Heart left ventricle (tissue), 16 donors: ENCODE measurements around the gene KDM1B. TPM values are rescaled to one million over a fixed set of nuclear protein-coding genes. Genes with fewer than 3 reads are reported as not detected.

ENCODE experiments used
- ATAC-seq, 4 donors: fragments of 200-7000 bp; cut with Tn5 transposase; one replicate each; pipeline ENCODE4 v1.9.1; 2020 to 2022; ENCODE audit warnings: moderate library complexity in 4 of 4, mild to moderate bottlenecking in 3 of 4, moderate number of reproducible peaks in 1 of 4
- DNase-seq, 5 donors: peaks; one replicate each; pipeline ENCODE4 v3.0.0-alpha.2; 2020
- H3K27ac ChIP-seq, 12 donors: fragments of 200-600 bp; sonication (generic) in 4 of 12; one replicate each; pipeline versions ENCODE4 v1.5.0 to v1.8.0; 2016 to 2022; ENCODE audit warnings: mild to moderate bottlenecking in 2 of 12
- H3K27me3 ChIP-seq, 9 donors: fragments of 200-600 bp; sonication (generic) in 2 of 9; one replicate each; pipeline versions ENCODE4 v1.5.1 to v1.8.0; 2016 to 2022; ENCODE audit warnings: mild to moderate bottlenecking in 3 of 9
- H3K36me3 ChIP-seq, 9 donors: fragments of 200-600 bp; sonication (generic) in 2 of 9; one replicate each; pipeline versions ENCODE4 v1.5.0 to v1.8.0; 2018 to 2022; ENCODE audit warnings: mild to moderate bottlenecking in 2 of 9
- H3K4me1 ChIP-seq, 12 donors: fragments of 200-600 bp; sonication (generic) in 4 of 12; one replicate each; pipeline versions ENCODE4 v1.5.0 to v1.8.0; 2016 to 2022; ENCODE audit warnings: mild to moderate bottlenecking in 3 of 12
- H3K4me3 ChIP-seq, 12 donors: fragments of 200-600 bp; sonication (generic) in 4 of 12; one replicate each; pipeline versions ENCODE4 v1.5.0 to v1.8.0; 2017 to 2022; ENCODE audit warnings: mild to moderate bottlenecking in 9 of 12, moderate library complexity in 4 of 12
- H3K9me3 ChIP-seq, 12 donors: fragments of 200-600 bp; sonication (generic) in 4 of 12; one replicate each; pipeline versions ENCODE4 v1.5.0 to v1.8.0; 2016 to 2022; ENCODE audit warnings: mild to moderate bottlenecking in 1 of 12
- POLR2A ChIP-seq, 2 donors: fragments of 450-650 bp; IDR thresholded peaks; one replicate each; pipeline ENCODE4 v1.6.1; 2017; ENCODE audit warnings: antibody characterized with exemption in 2 of 2, mild to moderate bottlenecking in 2 of 2, moderate library complexity in 2 of 2
- WGBS, 4 donors: extraction: QIAGEN DNeasy Blood & Tissue Kit in 2 of 4; methylation state at CpG; one replicate each; pipeline versions ENCODE4 v1.1.5 to v1.1.7; 2013 to 2018; 5-methylcytosine and 5-hydroxymethylcytosine counted together
- intact Hi-C, 10 donors: fragments of 100-400 bp; cut with DNase I; formaldehyde crosslinking; loops; one replicate each; pipeline versions ENCODE4 v1.11.1 to v1.14.2; 2022
- polyA plus RNA-seq, 2 donors: library from polyadenylated mRNA; stranded (reverse); fragments of 200-250 nt; gene quantifications; one replicate each; pipeline ENCODE4 v1.2.3, GENCODE V29; 2013
- total RNA-seq, 9 donors: library from RNA; depleted of rRNA in 2 of 9; stranded (reverse); fragments of >200 nt in 2 of 9; fragmentation: NEBNext Ultra II Directional in 3 of 9; extraction: Animal tissue kit (Norgen Biotek cat#: 25700) in 3 of 9; gene quantifications; one replicate each; pipeline versions ENCODE4 v1.1.0 to v1.2.4, GENCODE V29; 2016 to 2023
- TF ChIP-seq, protein P1 (sequence below), 12 donors: fragments of 200-600 bp; sonication (generic) in 4 of 12; IDR thresholded peaks; one replicate each; pipeline versions ENCODE4 v1.5.0 to v1.8.0; 2018 to 2022; ENCODE audit warnings: antibody characterized with exemption in 12 of 12, mild to moderate bottlenecking in 5 of 12
- donor health status: ischemic (EF 13 %, LVEDD 7.1; RV severe dilation, severe dysfunction).
- donor health status: healthy with polysubstance abuse.
- donor health status: DM: no; HTN: yes; CAD: no.
- donor health status: DM: no; HTN: no; CAD: no.
- donor health status: ischemic (EF 25% LVEDD 6.9; RV normal size, moderate dysfunction).
- donor health status: ischemic (EF 25% LVEDD 5.7; RV mildly dilated, moderate dysfunction).
- donor health status: healthy.
- donor health status: DM: yes; HTN: yes; CAD: no.
- donor health status: ischemic (EF 35%, LVEDD 5.7; RV mildly dilated, moderate dysfunction).
- donor health status: nonischemic (EF 11% LVEDD 7.7; RV severe dilation, severe dysfunction).
- donor health status: DM: yes; HTN: yes; CAD: no.
- donor health status: PGD.
- donor health status: ischemic (EF 29% LVEDD 5.4; RV normal size, mild dysfunction).
- donor health status: nonischemic (EF 23%, LVEDD 6.1; RV moderate dilation, normal function).

KDM1B gene
- total and polyA plus RNA-seq, 11 donors = 2.1 to 21.8 (median 13.6) TPM

DNA sequence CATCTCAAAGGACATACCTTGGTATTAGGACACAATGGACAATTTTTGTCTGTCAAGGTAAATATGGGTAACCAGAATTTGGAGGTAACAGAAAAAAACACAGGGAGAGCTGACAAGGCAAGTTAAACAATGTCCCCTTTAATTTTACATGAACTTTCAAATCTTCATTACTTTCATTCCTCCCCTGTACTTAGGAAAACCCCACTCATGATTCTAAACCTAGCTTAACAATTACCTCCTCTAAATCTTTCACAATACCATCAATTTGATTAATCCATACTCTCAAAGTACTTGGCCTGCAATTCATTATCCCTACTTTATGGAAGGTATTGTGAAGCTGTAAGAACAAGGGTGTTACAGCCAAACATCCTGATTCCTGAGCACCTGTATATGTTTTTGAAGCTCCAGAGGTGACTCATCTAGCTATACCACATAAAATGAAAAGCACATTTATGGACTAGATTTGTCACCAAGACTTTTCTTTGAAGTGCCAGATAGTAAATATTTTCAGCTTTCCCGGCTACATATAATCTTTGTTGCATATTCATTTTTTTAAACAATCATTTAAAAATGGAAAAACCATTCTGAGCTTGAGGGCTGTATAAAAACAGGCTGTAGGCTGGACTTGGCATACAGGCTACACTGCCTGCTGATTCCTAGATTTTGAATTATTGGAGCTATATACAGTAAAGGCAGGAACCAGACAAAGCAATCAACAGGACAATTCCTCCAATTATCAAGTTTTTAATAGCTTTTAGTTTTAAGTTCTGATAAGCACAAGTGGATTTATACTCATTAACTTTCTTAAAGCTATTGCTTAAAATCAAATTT is 86.2 kb downstream of the KDM1B start:
- Histone ChIP-seq H3K9me3 (no peaks in the 10 kb centered on the region), H3K4me3 (no peak overlapping the region), H3K27me3 (no peaks in the 10 kb centered on the region), H3K27ac (peak overlapping the region in 1 of 12 donors; percentile 19), H3K36me3 (peaks cover 0 to 89% (median 60%) of the 10 kb centered on the region in 9 donors), H3K4me1 (peaks cover 0 to 5% (median 0%) of the 10 kb centered on the region in 12 donors)
- ATAC-seq (no peak), DNase-seq (no peak)
- WGBS, 4 donors = 87 to 100% (median 96%) methylated on average over 1 of the region's 1 CpG
- intact Hi-C loops = no loop called here
- TF ChIP-seq, protein P1, sequence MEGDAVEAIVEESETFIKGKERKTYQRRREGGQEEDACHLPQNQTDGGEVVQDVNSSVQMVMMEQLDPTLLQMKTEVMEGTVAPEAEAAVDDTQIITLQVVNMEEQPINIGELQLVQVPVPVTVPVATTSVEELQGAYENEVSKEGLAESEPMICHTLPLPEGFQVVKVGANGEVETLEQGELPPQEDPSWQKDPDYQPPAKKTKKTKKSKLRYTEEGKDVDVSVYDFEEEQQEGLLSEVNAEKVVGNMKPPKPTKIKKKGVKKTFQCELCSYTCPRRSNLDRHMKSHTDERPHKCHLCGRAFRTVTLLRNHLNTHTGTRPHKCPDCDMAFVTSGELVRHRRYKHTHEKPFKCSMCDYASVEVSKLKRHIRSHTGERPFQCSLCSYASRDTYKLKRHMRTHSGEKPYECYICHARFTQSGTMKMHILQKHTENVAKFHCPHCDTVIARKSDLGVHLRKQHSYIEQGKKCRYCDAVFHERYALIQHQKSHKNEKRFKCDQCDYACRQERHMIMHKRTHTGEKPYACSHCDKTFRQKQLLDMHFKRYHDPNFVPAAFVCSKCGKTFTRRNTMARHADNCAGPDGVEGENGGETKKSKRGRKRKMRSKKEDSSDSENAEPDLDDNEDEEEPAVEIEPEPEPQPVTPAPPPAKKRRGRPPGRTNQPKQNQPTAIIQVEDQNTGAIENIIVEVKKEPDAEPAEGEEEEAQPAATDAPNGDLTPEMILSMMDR (IDR thresholded peaks at IDR 0.05) = no peak
- TF ChIP-seq POLR2A (IDR thresholded peaks at IDR 0.05) = no peak

DNA sequence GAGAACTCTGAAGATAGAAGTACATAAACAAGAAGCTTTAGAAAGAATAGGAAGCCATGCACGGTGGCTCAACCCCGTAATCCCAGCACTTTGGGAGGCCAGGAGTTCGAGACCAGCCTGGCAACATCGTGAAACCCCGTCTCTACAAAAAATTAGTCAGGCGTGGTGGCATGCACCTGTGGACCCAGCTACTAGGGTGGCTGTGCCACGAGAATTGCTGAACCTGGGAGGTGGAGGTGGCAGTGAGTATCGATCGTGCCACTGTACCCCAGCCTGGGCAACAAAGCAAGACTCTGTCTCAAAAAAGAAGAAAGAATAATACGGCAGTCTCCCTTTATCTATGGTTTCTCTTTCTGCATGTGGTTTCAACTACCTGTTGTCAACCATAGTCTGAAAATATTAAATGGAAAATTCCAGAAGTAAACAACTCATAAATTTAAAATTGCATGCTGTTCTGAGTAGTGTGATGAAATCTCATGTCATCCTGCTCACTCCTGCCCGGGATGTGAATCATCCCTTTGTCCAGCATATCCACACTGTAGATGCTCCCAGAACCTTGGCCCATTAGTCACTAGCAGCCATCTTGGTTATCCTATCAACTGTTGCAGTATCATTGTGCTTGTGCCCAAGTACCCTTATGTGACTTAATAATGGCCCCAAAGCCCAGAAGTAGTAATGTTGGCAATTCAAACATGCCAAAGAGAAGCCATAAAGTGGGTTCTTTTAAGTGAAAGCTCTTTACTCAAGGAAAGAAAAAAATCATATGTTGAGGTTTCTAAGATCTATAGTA is 87.0 kb downstream of the KDM1B start:
- no peak for TF ChIP-seq POLR2A (IDR thresholded peaks at IDR 0.05)
- ATAC-seq (no peak), DNase-seq (no peak)
- Histone ChIP-seq H3K27ac (no peak overlapping the region), H3K4me3 (no peak overlapping the region), H3K9me3 (no peaks in the 10 kb centered on the region), H3K4me1 (peaks cover 0 to 5% (median 0%) of the 10 kb centered on the region in 12 donors), H3K36me3 (peaks cover 0 to 89% (median 58%) of the 10 kb centered on the region in 9 donors), H3K27me3 (no peaks in the 10 kb centered on the region)
- intact Hi-C loops = no loop called here
- 88 to 97% (median 92%) methylated on average over 11 of the region's 11 CpGs for WGBS, 4 donors

DNA sequence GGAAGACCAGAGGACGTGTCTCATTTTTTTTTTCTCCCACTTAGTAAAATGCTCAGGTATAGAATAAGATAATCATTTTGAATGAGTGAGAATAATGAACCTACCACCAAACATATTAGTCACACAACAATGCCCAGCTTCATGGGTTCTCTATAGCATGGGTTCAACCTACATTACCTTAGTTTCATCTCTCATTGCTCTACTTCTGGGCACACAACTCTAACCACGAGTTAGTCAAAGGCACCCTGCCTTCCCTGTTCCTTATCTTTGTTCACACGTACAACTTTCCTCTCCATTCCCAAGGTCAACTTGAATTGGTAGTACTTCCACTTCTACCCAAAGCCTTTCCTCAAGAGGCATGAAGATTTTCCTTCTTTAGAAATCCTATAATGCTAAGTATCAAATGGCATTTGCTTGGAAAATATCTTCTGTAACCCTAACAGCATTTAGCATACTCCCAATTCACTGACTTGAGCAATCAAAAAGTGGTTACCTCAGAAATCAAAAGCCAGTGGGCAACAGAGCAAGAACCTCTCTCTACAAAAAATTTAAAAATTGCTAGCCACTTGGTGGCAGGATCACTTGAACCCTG is 88.2 kb downstream of the KDM1B start:
- ATAC-seq (peak in 2 of 4 donors; percentile 36 to 45), DNase-seq (no peak)
- no peak overlapping the region for H3K27ac ChIP-seq
- no peaks in the 10 kb centered on the region for H3K27me3 ChIP-seq
- no peak overlapping the region for H3K4me3 ChIP-seq
- TF ChIP-seq, protein P1 (IDR thresholded peaks at IDR 0.05) = no peak
- TF ChIP-seq POLR2A (IDR thresholded peaks at IDR 0.05) = no peak
- WGBS, 4 donors = 57 to 74% (median 63%) methylated on average over 3 of the region's 3 CpGs
- H3K4me1 ChIP-seq = peaks cover 0 to 5% (median 0%) of the 10 kb centered on the region in 12 donors
- peaks cover 0 to 89% (median 60%) of the 10 kb centered on the region in 9 donors for H3K36me3 ChIP-seq
- intact Hi-C loops = no loop called here
- H3K9me3 ChIP-seq = no peaks in the 10 kb centered on the region

DNA sequence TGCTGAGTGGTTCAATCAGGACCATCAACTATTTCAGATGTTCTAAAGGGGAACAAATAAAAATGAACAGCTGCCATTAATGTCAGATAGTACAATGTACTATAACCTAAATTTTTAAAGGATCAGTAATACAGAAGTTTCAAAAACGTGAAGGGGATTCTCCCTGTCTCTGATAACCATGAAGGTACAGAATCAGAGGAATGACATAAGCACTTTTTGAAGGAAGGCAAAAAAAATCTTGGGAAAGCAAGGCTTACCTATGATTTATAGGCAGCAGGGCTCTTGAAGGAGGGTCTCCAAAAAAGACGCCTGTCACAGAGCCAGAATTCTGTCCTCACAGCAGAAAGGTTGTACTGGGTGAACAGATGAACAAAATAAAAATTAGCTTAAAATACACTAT is 89.0 kb downstream of the KDM1B start:
- no peaks in the 10 kb centered on the region for H3K27me3 ChIP-seq
- DNase-seq (no peak), ATAC-seq (no peak)
- no peak for TF ChIP-seq POLR2A (IDR thresholded peaks at IDR 0.05)
- TF ChIP-seq, protein P1 (IDR thresholded peaks at IDR 0.05) = no peak
- H3K9me3 ChIP-seq = no peaks in the 10 kb centered on the region
- H3K36me3 ChIP-seq = peaks cover 0 to 91% (median 67%) of the 10 kb centered on the region in 9 donors
- no peak overlapping the region for H3K4me3 ChIP-seq
- intact Hi-C loops = no loop called here
- H3K27ac ChIP-seq = no peak overlapping the region
- WGBS, 4 donors = 84 to 93% (median 91%) methylated on average over 2 of the region's 2 CpGs
- H3K4me1 ChIP-seq = peaks cover 0 to 5% (median 0%) of the 10 kb centered on the region in 12 donors
